GM12878 (cell line): ENCODE measurements around the gene NKX2-3. TPM values are rescaled to one million over a fixed set of nuclear protein-coding genes. Genes with fewer than 3 reads are reported as not detected.

Experiments
- ATAC-seq: fragments of 200-7000 bp; cut with Tn5 transposase; 3 replicates; pipeline ENCODE4 v1.9.1; 2020; ENCODE audit warnings: mild to moderate bottlenecking, moderate library complexity
- BruUV-seq: library from RNA; stranded (reverse); fragments of 400-500 nt; replicated peaks from 2 replicates; lab custom pipeline; 2021; lab: Mats Ljungman, UMichigan
- CTCF ChIA-PET: fragments of 300-600 bp; sonication (Branson Sonifier 250); formaldehyde crosslinking; extraction: SDS; loops from one replicate; lab custom pipeline; 2021; ENCODE audit warnings: inconsistent platforms; lab: Yijun Ruan, JAX
- POLR2A ChIA-PET: fragments of 350-600 bp; formaldehyde crosslinking; extraction: SDS; loops from one replicate; lab custom pipeline; 2021; ENCODE audit warnings: inconsistent platforms; lab: Charles Lee
- RAD21 ChIA-PET: fragments of 300-600 bp; sonication (Branson Sonifier 250); formaldehyde crosslinking; loops from one replicate; lab custom pipeline; 2023; ENCODE audit warnings: antibody characterized with exemption; ENCODE audit not compliant: unreplicated experiment; lab: Charles Lee
- SMC1A ChIA-PET: fragments of 300-600 bp; sonication (Branson Sonifier 250); formaldehyde crosslinking; loops from one replicate; lab custom pipeline; 2023; ENCODE audit not compliant: unreplicated experiment, uncharacterized antibody; lab: Charles Lee
- DNase-seq: peaks from one replicate; pipeline ENCODE4 v3.0.0-alpha.2; 2011; ENCODE audit warnings: low read depth, low spot score
- FAIRE-seq: peaks from 3 replicates; lab custom pipeline; 2011; peaks lifted over from hg19 to GRCh38; lab: Jason Lieb, UNC
- H2AFZ ChIP-seq: 2 replicates; pipeline ENCODE4 v1.6.0; 2011; ENCODE audit warnings: low read depth, low read length, control low read depth; ENCODE audit not compliant: control insufficient read depth
- H3K27ac ChIP-seq: 2 replicates; pipeline ENCODE4 v1.5.1; 2011; ENCODE audit warnings: control low read depth; ENCODE audit not compliant: control insufficient read depth, insufficient read depth
- H3K27me3 ChIP-seq, 2 experiments: replicated peaks in 1 of 2; 2 replicates each; pipeline versions ENCODE4 v1.6.0 to v1.6.1; 2011; ENCODE audit warnings: low read length in 1 of 2; ENCODE audit not compliant: control insufficient read depth in 2 of 2, insufficient read depth in 2 of 2
- H3K36me3 ChIP-seq, 2 experiments: 2 replicates each; pipeline ENCODE4 v1.5.1; 2011; ENCODE audit warnings: low read length in 1 of 2; ENCODE audit not compliant: control insufficient read depth in 2 of 2, insufficient read depth in 2 of 2
- H3K4me1 ChIP-seq: 2 replicates; pipeline ENCODE4 v1.6.1; 2011; ENCODE audit warnings: mild to moderate bottlenecking, low read length, moderate library complexity, mixed read lengths; ENCODE audit not compliant: control insufficient read depth, insufficient read depth
- H3K4me2 ChIP-seq: 2 replicates; pipeline ENCODE4 v1.6.0; 2011; ENCODE audit warnings: control low read depth; ENCODE audit not compliant: control insufficient read depth, insufficient read depth
- H3K4me3 ChIP-seq: fragments of 200-600 bp; sonication (generic); 2 replicates; pipeline ENCODE4 v1.5.1; 2016
- H3K79me2 ChIP-seq: 2 replicates; pipeline ENCODE4 v1.6.0; 2011; ENCODE audit warnings: low read length; ENCODE audit not compliant: control insufficient read depth, insufficient read depth
- H3K9ac ChIP-seq: 2 replicates; pipeline ENCODE4 v1.8.0; 2011; ENCODE audit warnings: low read length, control low read depth, mixed read lengths; ENCODE audit not compliant: control insufficient read depth, insufficient read depth
- H3K9me3 ChIP-seq: replicated peaks from 3 replicates; pipeline ENCODE4 v1.5.1; 2011; ENCODE audit warnings: mild to moderate bottlenecking, low read length; ENCODE audit not compliant: control insufficient read depth, insufficient read depth
- H4K20me1 ChIP-seq: 2 replicates; pipeline ENCODE4 v1.6.0; 2011; ENCODE audit not compliant: control insufficient read depth, insufficient read depth
- CHD4 ChIP-seq: fragments of 200-600 bp; sonication (generic); IDR thresholded peaks from 2 replicates; pipeline ENCODE4 v1.6.1; 2016; ENCODE audit warnings: mild to moderate bottlenecking
- EED ChIP-seq: sonication (generic); IDR thresholded peaks from 2 replicates; pipeline ENCODE4 v1.6.1; 2016; ENCODE audit warnings: antibody characterized with exemption, low read depth
- EZH2 ChIP-seq: IDR thresholded peaks from 2 replicates; pipeline ENCODE4 v1.6.1; 2012; ENCODE audit warnings: low read depth, mild to moderate bottlenecking, control low read depth, inconsistent platforms, low read length, borderline replicate concordance; ENCODE audit not compliant: control insufficient read depth
- POLR2A ChIP-seq: IDR thresholded peaks from 2 replicates; pipeline ENCODE4 v1.6.1; 2011; ENCODE audit warnings: low read depth, mild to moderate bottlenecking, low read length
- RFX5 ChIP-seq: IDR thresholded peaks from 2 replicates; pipeline ENCODE4 v1.6.1; 2011; ENCODE audit warnings: low read depth, low read length, improper control_type of control experiment
- RUNX3 ChIP-seq: IDR thresholded peaks from 2 replicates; pipeline ENCODE4 v1.6.1; 2012; ENCODE audit warnings: low read length, inconsistent platforms
- SP1 ChIP-seq: IDR thresholded peaks from one replicate; pipeline ENCODE4 v1.6.1; 2011; ENCODE audit warnings: low read depth, low read length
- TCF12 ChIP-seq: IDR thresholded peaks from 2 replicates; pipeline ENCODE4 v1.6.1; 2011; ENCODE audit warnings: low read depth, mild to moderate bottlenecking, low read length
- TCF7 ChIP-seq: IDR thresholded peaks from 2 replicates; pipeline ENCODE4 v1.6.1; 2014; ENCODE audit warnings: antibody characterized with exemption, borderline replicate concordance
- ZBTB40 ChIP-seq: fragments of 450-650 bp; IDR thresholded peaks from 2 replicates; pipeline ENCODE4 v1.6.1; 2016; ENCODE audit warnings: mild to moderate bottlenecking, moderate library complexity, borderline replicate concordance
- WGBS: methylation state at CpG from one replicate; pipeline ENCODE4 v1.1.6; 2016; ENCODE audit warnings: low lambda C conversion rate; ENCODE audit not compliant: insufficient replicate concordance, insufficient coverage; ENCODE audit errors: missing lambda C conversion rate; 5-methylcytosine and 5-hydroxymethylcytosine counted together
- in situ Hi-C: fragments of 300-500 bp; cut with MboI; formaldehyde crosslinking; loops from 9 replicates; pipeline ENCODE4 v1.14.3; 2018; ENCODE audit warnings: mixed read lengths
- intact Hi-C: fragments of 100-400 bp; cut with micrococcal nuclease; formaldehyde crosslinking; loops from one replicate; pipeline ENCODE4 v1.14.2; 2022; ENCODE audit not compliant: unreplicated experiment
- polyA plus RNA-seq, 11 experiments: library from polyadenylated mRNA; depleted of rRNA in 4 of 11; unstranded in 6 of 11; stranded (reverse) in 5 of 11; fragments of >200 nt; fragmentation: Nextera tagmentation in 4 of 11; fragmentation: Illumina TruSeq in 1 of 11; extraction: Ambion mirVana in 4 of 11; extraction: Trizol in 1 of 11; gene quantifications; 1 replicate in 1 of 11; 2 replicates in 10 of 11; pipeline versions ENCODE4 v1.2.1 to v1.2.3, GENCODE V29; 2011 to 2016; ENCODE audit warnings: inconsistent platforms in 2 of 11, missing spikeins in 2 of 11, low read depth in 1 of 11
- total RNA-seq, 4 experiments: library from RNA; depleted of rRNA in 3 of 4; stranded (reverse); fragments of >200 nt in 3 of 4; fragmentation: Illumina TruSeq in 1 of 4; extraction: Trizol in 1 of 4; gene quantifications; 2 replicates each; pipeline versions ENCODE4 v1.2.1 to v1.2.3, GENCODE V29; 2013 to 2021
- TF ChIP-seq, protein P1 (sequence below): fragments of 450-650 bp; IDR thresholded peaks from 2 replicates; pipeline ENCODE4 v1.6.1; 2017; ENCODE audit warnings: mild to moderate bottlenecking, moderate library complexity
- TF ChIP-seq, protein P2 (sequence below): fragments of 450-650 bp; IDR thresholded peaks from 2 replicates; pipeline ENCODE4 v1.6.1; 2014; ENCODE audit warnings: mild to moderate bottlenecking

NKX2-3 gene
- total and polyA plus RNA-seq, 10 of the 15 experiments (the other 5 are each of a cell fraction or from before 2014, with no cell fraction given): not detected

GRCh38 chr10:99524050-99524666, 8.6 kb upstream of the NKX2-3 start (continued):
- TF ChIP-seq, protein P1, sequence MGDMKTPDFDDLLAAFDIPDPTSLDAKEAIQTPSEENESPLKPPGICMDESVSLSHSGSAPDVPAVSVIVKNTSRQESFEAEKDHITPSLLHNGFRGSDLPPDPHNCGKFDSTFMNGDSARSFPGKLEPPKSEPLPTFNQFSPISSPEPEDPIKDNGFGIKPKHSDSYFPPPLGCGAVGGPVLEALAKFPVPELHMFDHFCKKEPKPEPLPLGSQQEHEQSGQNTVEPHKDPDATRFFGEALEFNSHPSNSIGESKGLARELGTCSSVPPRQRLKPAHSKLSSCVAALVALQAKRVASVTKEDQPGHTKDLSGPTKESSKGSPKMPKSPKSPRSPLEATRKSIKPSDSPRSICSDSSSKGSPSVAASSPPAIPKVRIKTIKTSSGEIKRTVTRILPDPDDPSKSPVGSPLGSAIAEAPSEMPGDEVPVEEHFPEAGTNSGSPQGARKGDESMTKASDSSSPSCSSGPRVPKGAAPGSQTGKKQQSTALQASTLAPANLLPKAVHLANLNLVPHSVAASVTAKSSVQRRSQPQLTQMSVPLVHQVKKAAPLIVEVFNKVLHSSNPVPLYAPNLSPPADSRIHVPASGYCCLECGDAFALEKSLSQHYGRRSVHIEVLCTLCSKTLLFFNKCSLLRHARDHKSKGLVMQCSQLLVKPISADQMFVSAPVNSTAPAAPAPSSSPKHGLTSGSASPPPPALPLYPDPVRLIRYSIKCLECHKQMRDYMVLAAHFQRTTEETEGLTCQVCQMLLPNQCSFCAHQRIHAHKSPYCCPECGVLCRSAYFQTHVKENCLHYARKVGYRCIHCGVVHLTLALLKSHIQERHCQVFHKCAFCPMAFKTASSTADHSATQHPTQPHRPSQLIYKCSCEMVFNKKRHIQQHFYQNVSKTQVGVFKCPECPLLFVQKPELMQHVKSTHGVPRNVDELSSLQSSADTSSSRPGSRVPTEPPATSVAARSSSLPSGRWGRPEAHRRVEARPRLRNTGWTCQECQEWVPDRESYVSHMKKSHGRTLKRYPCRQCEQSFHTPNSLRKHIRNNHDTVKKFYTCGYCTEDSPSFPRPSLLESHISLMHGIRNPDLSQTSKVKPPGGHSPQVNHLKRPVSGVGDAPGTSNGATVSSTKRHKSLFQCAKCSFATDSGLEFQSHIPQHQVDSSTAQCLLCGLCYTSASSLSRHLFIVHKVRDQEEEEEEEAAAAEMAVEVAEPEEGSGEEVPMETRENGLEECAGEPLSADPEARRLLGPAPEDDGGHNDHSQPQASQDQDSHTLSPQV: no peak
- TF ChIP-seq CHD4: no peak
- TF ChIP-seq TCF7: no peak
- TF ChIP-seq, protein P2, sequence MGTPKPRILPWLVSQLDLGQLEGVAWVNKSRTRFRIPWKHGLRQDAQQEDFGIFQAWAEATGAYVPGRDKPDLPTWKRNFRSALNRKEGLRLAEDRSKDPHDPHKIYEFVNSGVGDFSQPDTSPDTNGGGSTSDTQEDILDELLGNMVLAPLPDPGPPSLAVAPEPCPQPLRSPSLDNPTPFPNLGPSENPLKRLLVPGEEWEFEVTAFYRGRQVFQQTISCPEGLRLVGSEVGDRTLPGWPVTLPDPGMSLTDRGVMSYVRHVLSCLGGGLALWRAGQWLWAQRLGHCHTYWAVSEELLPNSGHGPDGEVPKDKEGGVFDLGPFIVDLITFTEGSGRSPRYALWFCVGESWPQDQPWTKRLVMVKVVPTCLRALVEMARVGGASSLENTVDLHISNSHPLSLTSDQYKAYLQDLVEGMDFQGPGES: no peak
- TF ChIP-seq SP1: no peak
- no peak for TF ChIP-seq RUNX3
- TF ChIP-seq, all 136 proteins: peak for 0

DNA sequence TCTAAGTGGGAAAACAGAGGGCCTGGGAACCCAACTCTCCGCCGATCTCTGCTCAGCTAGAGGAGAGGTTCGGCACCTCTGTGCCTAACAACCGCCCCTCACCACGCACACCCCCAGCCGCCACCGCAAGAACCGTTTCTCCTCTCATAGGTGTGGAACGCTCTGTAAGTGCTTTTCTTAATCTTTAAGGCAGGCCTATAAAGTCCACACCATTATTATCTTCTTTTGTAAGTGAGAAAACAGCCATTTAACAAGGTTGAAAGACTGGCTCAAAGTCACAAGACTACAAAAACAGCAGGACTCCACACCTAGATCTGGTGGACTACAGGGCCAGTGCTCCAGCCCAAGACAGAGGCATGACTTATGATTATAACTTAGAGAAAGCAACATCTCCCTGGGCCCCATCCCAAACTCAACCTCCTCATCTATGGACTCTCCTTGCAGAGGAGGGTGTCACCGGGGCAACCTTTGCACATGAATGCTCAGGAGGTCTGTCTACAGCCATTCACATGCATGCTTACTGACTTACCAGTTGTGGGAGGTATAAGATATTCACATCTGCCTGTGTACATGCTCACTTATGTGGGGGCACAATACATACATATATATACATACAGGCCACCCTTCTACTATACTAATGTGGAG, 7.9 kb upstream of the NKX2-3 start:
- Histone ChIP-seq H3K27me3 (peaks cover 0 to 17% of the 10 kb centered on the region in 2 experiments), H3K9me3 (no peaks in the 10 kb centered on the region; the same call in 2 of the 3 replicates), H3K4me3 (no peak overlapping the region), H3K4me1 (no peaks in the 10 kb centered on the region), H3K79me2 (no peaks in the 10 kb centered on the region), H3K27ac (no peak overlapping the region), H3K36me3 (no peaks in the 10 kb centered on the region), H2AFZ (no peak overlapping the region), H3K9ac (no peak overlapping the region), H3K4me2 (no peak overlapping the region), H4K20me1 (no peaks in the 10 kb centered on the region)
- in situ Hi-C loops: no loop called here
- ChIA-PET CTCF (interaction anchor here (0.5 kb wide), 1 partner anchor 91 kb away, joined by 3 read pairs; no protein-coding TSS in a partner anchor), RAD21 (no interaction called here), POLR2A (no interaction called here), SMC1A (no interaction called here)
- 76% methylated on average over 10 of the region's 10 CpGs for WGBS
- ATAC-seq (no peak), FAIRE-seq (no peak), DNase-seq (no peak)
- BruUV-seq: no TSS peak
- intact Hi-C loops: no loop called here
- TF ChIP-seq EED (no peak), RFX5 (no peak), ZBTB40 (no peak), TCF12 (no peak), POLR2A (no peak), EZH2 (no peak)
